GM21786 (cell line): ENCODE measurements around the gene ST7.

Experiments used
- ATAC-seq: cut with Tn5 transposase; IDR thresholded peaks from one replicate; pipeline ENCODE4 v1.9.1; 2021; ENCODE audit not compliant: unreplicated experiment

Gene ST7

DNA sequence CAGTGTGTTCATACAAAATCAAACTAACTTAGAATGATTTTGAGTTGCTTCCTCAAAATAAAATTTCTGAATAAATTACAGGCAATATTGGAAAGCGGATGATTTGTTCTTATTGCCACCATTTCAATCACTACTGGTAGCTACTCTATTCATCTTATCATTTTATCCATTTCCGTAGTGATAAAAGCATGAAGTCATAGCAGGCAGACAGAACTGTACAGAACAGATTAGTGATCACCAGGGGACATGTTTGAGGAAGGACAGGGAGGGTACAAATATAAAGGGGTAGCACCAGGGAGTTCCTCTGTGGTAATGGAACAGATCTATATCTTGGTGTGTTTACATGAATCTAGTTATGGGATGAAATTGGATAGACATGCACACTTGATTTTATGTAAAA is 231.1 kb downstream of the ST7 start:
- ATAC-seq, result no peak

GRCh38 chr7:117185124-117185523 is 231.8 kb downstream of the ST7 start:
- no peak for ATAC-seq

DNA sequence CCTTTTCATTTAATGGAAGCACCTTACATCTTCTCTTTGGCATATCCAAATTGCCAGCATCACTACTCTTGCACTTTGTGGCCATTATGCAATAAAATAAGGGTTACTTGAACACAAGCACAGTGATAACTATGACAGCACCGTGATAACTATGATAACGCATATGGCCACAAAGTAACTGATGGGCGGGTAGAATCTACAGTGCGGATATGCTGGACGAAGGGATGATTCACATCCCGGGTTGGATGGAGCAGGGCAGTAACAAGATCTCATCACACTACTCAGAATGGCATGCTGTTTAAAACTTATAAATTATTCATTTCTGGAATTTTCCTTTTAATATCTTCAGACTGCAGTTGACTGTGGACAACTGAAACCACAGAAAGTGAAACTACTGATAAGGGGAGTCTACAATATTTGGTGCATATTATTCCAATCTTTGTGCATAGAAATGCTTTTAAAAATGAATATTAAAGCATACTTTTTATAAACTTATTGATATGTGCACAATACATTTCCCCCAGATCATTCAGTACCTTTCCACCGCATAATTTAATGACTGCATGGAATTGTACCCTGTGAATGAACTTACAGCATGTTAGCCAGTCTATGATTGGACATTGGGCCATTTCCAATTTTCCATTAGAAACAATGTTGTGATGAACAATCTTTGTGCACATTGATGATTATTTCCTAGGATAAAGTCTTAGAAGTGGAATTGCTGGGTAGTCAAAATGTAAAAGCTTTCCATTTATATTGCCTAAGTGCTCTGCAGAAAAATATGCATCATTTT is 233.1 kb downstream of the ST7 start:
- ATAC-seq, result no peak

GRCh38 chr7:117188376-117188775 is 235.1 kb downstream of the ST7 start:
- ATAC-seq, result no peak

- ATAC-seq, result no peak
These were observed 235.8 kb downstream of the ST7 start for GRCh38 chr7:117188949-117189592.

DNA sequence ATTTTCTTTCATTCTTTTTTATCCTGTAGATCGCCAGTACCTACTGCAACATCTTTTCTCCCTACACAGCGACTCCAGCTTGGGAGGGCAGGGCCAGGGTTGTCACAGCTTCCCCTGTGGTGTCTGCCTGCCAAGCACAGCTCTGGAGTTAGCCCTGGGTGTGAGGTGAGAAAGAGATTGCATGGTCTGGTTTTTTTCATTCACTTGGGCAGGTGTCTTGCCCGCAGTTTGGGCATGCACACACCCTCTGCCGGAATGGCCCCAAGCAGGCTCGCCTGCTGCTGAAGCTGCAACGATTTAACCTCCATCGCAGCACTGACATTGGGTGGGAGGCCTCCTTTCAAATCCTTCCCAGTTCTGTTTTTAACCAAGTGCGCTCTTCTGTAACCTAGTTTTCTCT is 236.8 kb downstream of the ST7 start:
- no peak for ATAC-seq

DNA sequence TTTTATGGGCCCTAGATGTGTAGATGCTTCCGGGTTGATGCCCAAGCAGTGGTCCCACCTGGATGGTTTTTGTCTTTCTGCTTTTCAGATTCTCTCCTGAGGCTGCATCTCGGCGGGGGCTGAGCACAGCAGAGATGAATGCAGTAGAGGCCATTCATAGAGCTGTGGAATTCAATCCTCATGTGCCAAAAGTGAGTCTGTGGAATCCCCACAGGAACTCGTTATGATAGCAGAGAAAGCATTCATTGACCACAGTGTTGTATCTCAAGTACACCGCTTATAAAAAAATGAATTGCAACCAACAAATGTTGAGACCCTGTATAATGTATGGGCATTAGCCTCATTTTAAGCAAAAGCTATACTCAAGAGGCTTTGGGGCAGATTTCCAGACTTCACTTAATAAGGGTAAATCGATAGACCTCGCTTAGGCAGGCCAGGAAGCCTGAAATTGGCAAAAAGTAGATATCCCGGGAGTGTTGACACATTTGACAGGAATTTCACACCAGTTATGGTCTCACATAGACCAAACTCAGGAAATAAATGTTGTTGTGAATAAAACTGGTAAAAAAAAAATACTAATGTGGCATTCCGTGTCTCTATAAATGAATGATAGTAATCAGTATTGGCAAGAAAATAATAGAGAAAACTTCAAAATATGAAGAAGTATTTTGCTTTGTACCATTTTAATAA is 237.6 kb downstream of the ST7 start:
- no peak for ATAC-seq

GRCh38 chr7:117192108-117192507 is 238.8 kb downstream of the ST7 start:
- no peak for ATAC-seq

- no peak for ATAC-seq
These were observed 240.3 kb downstream of the ST7 start for GRCh38 chr7:117193564-117193963.

DNA sequence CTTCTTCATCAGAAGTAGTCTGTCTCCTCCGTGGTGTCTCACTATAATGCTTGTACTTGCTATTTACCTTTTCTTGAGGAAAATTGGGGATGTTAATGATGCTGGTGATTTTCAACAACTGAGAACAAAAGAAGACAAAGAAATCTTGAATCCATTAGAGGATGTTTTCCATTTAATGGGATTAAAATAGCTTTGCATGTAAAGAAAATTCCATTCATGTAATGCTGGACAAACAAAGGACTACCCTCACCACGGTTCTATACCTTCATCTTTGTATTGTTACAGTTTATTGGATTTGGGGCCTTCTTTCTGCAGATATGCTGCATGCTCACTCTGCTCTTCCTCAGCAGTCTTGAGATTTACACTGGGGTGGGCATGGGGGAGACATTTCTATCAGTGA is 241.1 kb downstream of the ST7 start:
- no peak for ATAC-seq

DNA sequence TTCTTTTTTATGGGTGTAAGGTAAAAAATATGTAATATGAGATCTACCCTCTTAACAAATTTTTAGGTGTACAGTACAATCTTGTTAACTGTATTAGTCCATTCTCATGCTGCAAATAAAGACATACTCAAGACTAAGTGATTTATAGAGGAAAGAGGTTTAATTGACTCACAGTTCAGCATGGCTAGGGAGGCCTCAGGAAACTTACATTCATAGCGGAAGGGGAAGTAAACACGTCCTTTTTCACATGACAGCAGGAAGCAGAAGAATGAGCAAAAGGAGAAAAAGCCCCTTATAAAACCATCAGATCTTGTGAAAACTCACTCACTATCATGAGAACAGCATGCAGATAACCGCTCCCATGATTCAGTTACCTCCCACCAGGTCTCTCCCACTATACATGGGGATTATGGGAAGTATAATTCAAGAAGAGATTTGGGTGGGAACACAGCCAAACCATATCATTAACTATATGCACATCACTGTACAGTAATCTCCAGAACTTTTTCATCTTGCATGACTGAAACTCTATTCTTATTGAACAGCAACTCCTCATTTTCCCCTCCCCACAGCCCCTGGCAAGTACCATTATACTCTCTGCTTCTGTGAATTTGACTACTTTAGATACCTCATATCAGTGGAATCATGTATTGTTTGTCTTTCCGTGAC is 242.2 kb downstream of the ST7 start:
- no peak for ATAC-seq

DNA sequence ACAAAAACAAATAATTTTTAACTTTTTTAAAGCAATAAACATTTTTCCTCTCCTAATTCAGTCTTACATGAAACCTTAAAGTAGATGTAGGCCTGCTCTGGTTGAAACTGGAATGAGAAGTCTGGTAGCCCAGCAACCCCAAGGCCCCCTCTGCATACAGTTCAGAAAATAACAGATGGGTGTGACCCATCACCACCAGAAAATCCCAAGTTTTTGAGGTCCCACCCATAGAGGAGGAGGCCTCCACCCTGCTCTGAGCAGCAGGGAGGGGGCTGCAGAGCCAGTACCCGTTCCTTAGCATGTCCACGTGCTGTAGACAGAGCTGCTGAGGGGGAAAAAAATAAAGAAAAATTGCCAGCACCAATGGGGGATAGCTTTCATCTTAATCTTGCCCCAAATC is 246.8 kb downstream of the ST7 start:
- ATAC-seq, result no peak

GRCh38 chr7:117200786-117201458 is 247.6 kb downstream of the ST7 start:
- ATAC-seq, result no peak

GRCh38 chr7:117202511-117202910 is 249.2 kb downstream of the ST7 start:
- no peak for ATAC-seq

- ATAC-seq, result no peak
These were observed 249.9 kb downstream of the ST7 start for GRCh38 chr7:117203205-117203604.

GRCh38 chr7:117205873-117206272 is 252.6 kb downstream of the ST7 start:
- no peak for ATAC-seq

- ATAC-seq, result no peak
These were observed 255.0 kb downstream of the ST7 start for GRCh38 chr7:117208257-117208656.

DNA sequence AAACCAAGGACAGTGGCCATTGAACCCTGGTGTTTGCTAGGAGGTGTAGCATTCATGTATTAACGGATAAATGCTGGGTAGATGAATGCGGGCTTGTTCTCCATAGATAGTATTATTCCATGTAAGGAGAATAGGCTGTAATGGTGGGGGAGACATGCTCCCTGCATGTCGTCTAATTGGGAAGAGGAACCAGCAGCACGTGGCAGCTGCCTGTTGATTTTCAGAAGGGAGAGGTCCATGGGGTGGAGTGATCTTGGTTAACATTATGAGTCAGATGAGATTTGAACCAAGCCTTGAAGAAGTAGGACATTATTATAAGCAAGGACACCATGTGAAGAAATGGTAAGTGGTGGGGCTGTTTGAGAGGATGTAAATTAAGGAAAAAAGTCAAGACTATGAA is 257.1 kb downstream of the ST7 start:
- no peak for ATAC-seq

DNA sequence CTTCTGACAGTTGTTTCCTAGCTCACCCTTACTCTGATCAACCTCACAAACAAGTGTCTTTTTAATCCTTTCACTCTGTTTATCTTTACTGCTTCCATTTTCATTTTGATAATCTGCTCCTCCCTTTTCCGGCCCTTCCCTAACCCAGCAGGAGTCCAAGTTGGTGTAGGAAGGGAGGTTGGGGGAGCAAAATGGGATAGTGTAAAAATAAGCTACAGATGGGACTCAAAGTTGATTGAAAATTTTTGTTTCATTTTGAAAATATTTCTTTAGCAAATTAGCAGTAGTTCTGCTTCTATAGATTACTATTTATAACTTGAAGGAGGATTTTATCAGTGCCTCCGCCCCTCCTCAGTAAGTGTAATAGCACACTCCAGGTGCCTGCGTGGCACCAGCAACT is 257.6 kb downstream of the ST7 start:
- no peak for ATAC-seq

DNA sequence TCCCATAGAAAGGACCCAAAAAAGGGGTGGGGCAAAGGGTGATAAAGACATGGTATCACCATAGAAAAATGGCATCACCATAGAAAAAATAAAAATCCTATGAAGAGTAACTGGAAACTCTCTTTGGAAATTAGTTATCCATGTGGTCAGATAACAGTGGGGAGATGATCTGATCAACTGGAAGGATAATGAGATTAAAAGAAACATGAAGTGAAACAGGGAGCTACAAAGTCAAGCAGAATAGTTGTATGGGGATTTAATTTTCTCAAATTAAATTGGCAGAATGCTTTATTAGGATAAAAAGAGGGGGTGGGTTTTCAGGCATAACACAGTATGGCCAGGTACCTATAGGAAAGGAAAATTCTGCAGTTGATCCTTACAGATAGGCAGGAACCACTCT is 258.3 kb downstream of the ST7 start:
- no peak for ATAC-seq
